GM18907 (cell line): Measurements from ENCODE around the gene HOXB2.

Experiments used
- ATAC-seq: cut with Tn5 transposase; IDR thresholded peaks from one replicate; pipeline ENCODE4 v1.9.1; 2021; ENCODE audit warnings: mild to moderate bottlenecking, moderate library complexity; ENCODE audit not compliant: unreplicated experiment

Gene HOXB2

DNA sequence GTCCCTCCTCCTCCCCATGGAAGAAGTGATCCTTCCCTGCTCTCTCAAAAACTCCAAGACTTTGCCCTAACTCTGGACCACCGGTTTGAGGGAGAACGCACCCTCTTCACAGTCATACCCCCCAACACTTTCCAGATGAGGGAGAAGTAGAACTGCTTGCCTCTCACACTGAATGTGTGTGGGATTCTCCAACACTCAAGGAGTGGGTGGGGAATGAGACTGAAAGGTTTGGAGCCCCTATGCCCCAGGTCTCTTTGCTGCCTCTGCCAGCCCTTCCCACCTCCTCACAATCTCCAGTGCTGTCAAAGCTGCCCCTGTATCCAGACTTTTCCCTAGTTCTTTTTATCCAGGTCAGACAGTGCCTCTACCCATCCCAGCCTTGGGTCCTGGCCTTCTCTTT is 21.8 kb upstream of the HOXB2 start:
- ATAC-seq: no peak

DNA sequence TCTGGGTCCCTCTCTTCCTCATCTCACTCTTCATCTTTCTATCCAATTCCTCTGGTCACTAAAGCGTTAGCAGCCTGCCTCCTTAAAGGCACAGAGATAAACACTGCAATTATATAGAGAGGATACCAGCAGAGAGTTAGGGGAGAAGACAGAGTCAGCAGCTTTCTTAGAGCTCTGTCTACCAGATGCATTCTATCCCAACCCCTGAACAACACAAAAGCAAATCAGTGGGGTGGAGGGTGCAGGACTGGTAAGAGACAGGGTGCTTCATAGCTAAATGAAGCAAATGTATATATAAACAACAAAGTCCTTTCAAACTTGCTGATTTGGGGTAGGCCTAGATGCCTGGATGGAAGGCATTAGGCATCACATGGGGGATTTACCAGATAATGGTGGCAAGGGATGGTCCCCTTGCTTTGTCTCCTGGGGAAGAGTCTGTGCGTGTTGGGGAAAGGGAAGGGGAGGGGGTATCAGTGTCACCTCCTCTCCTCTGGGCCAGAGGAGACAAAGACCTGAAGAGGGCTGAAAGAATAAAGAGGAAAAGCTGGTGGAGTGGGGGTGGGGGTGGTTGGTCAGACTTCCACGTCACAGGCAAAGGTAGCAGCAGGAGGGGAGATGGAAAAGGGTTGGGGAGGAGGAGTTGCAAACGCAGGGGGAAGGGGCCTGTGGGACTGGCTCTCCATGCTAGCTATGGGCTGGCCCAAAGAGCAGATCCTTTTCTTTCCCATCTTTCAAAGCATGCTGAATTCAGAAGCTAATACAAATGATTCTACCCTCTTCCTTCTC is 21.2 kb upstream of the HOXB2 start:
- ATAC-seq: no peak

DNA sequence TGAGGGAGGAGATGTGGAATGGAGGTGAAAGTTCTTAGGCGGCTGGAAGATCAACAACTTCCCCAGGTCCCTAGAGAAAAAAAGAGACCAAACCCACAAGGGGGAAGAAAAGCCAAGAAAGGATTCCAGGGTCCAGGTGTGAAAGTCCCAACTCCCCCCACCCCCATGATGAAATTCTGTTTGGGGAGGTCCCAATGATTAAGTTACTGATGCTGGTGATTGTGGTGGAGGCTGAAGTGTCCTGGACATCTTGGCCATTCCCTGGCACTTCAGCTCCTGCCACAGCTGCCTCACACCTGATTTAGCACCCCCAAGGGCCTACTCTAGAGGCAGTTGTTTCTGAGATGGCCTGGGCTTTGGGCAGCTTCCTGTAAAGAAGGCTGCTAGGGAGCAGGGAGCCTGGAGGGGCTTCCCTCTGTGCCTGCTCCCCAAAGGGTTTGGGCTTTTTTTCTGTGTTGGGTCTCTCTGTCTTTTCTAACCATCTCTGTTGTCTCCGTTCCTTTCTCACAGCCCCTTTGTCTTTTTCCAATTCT is 20.2 kb upstream of the HOXB2 start:
- ATAC-seq: no peak

DNA sequence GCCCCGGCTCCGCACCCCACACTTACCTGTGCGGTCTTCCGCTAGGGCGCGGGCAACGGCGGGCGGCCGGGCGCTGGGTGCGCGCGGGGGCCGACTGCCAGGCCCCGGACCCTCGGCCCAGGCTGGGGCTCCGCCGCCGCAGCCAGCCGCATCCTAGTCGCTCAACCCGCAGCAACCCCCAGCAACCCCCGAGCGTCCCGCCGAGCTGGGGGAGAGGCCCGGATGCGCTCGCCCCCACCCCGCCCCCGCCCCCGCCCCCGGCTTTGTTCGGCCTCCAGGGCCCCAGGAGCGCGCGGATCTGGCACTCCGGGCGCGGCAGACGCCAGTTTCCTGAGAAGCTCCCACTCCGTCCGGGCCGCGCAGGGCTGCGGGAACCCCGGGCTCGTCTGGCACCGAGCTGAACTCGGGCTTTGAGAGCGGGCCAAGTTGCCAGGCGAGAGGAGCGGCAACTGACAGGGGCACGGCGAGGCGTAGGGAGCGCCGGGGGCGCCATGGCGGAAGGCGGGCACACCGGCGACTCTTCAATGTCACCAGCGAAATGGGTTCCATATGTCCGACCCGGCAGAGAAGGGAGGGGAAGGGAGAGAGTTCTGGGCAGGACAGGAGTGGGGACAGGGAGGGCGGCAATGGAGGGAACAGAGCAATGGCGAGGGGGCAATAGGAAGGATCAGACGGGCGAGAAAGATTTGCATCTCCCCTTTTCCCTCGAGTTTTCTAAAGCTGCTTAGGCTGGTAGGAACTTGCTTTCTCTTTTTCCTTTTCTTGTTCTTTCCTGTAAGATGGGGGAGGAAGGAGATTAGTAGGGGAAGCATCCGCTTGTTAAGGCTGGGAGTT is 19.5 kb upstream of the HOXB2 start:
- no peak for ATAC-seq

DNA sequence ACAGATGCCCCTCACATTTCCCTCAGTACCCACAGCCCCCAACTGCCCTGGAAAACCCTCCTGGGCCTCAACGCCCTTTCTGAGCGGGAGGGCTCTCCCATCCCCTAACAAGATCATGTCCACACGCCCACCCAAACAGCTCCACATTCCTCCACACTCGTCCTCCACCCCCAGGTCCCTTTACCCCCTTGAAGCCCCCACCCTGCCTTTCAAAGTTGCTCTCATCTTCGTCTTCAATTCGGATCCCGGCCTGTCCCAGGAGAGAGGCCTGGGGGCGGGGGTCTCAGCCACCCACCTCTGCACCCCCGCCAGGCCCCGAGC is 18.9 kb upstream of the HOXB2 start:
- ATAC-seq: no peak

DNA sequence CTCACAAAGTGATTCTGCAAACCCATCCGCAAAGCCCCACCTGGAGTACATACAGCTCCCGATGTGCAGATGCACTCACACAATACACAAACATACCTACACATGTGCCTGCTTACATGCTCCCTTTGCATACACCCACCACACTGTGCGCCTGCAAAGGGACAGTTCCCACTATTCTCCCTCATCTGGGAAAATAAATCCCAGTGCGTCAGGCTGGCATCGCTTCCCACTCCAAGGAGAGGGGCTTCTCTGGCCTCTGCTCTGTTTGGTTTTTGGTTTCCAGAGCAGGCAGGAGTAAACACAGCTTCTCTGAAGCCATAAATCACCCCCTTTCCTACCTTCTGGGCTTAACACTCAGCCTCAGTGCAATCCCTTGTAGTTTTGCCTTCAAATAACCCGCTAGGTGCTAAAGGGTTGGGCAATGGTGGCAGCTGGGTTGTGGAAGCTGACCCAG is 18.5 kb upstream of the HOXB2 start:
- no peak for ATAC-seq

DNA sequence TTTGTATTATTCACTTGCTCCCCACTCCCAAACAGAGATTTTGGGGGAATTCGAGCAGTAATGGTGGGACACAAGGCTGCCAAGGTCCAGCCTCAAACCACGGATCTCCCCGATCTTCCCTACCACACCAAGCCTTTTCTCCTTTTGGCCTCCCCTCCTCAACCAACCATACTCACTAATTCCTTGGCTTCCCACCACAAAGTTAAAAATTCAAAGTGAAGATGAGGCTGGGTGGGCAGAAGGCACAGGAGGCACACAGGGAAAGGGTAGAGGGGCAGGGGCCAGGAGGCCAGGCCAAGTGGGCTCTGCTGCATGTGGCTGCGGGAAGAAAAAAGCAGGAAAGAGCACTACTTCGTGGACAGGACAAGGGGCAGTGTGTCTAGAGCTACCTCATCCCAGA is 18.0 kb upstream of the HOXB2 start:
- no peak for ATAC-seq

DNA sequence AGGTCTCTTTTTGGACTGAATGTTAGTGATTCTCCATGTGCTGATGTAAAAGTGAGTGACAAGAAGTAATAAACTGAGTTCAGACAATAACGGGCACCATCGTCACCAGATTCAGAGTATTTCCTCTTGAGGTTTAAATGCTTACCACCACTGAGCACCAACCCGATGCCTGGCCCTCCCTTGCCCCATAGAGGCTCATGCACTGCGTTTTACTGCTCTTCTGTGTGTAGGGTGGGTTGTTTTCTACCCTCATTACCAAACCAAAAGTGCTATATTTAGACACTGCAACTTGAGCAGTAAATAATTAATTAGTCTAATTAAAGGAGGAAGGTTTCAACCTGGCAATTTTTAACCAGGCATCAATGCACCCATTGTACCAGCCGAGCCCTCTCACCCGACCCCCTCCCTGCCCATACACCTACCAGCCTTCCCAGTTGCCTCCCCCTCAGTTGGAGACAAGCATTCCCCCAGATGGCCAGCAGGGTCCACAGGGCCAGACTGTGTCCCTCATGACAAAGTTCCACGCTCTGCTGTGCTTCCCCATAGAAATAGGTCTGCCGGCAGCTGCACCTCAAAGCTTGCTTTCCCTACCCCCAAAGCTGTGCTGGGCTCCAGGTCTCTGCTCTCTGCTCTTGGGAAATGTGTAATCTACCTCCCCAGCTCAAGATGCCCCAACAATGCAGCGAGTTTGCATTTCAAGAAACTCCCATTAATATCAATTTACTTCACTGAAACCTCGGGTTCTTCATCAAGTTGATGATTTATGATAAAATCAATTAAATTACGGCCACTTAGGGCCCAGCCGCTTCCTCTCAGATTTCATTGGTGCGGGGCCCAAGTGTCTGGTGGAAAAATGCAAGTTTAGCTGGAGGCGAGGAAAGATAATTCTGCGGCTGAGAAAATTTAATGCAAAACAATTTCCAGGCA is 17.2 kb upstream of the HOXB2 start:
- peak; percentile 79 for ATAC-seq

DNA sequence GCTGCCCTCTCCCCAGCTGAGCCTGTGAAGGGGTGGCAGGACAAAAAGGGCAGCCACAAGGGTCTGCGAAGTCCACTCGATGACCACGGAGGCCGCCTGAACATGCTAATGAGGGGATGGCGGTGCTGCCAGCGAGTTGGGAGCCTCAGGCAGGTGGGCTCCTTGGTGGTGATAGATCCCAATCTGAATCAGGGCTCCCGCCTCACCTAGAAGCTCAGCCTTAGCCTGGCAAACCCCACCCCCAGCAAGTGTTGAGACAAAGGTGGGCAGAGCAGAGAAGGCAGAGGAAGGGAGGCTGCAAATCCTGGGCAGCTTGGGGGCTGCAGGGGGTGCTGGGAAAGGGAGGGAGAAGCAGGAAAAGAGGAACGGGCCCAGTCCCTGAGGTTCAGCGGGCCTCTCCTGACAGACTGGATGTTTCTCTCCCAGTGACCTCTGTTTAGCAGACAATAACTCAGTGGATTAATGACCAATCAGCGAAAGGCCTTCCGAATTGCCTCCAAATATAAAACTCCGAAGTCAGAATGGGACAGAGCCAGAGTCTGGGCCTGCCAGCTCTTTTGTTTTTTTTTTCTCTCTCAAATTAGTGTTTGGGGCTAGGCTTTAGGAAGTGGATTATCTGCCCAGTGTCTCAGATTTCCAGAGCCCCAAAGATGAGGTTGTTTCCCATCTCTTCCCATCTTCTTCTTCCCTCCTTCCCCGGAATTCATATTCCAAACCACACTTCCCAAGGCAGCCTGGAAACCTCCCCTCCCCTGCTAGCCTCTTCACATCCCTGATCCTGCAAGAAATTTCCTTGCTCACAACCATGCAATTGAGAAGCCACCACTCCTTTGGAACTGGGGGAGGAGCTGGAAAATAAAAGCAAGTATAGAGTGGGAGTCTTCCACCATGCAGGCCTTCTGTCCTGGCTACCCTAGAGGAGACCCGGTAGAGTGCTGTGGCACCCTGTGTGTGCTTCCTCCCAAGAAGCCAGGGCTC is 15.2 kb upstream of the HOXB2 start:
- no peak for ATAC-seq

DNA sequence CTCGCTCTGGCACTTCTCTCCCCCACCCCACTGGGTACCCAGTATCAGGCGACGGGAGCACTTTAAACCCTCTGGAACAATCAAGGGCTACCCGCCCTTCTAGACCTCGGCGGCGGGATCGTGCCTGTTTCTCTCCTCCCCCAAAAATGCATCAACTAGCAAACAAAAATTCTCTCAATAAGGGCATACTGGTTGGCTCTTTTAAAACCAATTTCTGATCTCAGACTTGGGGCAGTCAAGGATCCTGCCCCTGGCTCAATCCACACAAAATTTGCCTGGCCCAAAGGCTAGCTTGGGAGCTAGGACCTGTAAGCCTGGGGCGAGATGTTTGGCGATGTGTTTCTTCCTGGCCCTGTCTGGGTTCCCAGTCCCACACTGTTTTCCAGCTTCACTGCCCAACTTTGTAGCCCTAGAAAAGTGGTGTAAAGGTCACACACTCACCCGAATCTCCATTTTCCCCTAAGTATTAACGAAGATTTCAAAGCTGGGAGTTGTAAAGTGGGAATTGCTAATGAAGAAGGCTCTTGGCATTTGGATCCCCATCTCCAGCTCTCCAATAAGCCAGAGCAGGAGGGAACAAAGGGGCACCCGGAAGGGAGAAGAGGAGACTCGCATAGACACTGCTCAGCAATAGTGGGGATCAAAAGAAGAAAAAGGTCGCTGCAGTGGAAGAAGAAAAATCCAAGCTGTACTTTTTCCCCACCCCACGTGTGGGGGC is 14.4 kb upstream of the HOXB2 start:
- no peak for ATAC-seq

DNA sequence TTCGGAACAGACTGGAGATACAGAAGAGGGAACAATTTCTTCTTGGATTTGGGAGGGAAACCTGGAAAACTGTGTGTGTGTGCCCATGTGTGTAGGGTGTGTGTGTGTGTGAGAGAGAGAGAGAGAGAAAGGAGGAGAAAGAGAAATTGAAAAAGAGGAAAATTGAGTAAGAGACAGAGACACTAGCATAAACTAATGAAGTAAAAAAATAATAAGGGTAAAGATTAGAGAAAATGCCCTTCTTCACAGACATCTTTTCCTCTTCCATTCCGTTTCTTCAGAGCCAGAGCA is 13.9 kb upstream of the HOXB2 start:
- no peak for ATAC-seq

DNA sequence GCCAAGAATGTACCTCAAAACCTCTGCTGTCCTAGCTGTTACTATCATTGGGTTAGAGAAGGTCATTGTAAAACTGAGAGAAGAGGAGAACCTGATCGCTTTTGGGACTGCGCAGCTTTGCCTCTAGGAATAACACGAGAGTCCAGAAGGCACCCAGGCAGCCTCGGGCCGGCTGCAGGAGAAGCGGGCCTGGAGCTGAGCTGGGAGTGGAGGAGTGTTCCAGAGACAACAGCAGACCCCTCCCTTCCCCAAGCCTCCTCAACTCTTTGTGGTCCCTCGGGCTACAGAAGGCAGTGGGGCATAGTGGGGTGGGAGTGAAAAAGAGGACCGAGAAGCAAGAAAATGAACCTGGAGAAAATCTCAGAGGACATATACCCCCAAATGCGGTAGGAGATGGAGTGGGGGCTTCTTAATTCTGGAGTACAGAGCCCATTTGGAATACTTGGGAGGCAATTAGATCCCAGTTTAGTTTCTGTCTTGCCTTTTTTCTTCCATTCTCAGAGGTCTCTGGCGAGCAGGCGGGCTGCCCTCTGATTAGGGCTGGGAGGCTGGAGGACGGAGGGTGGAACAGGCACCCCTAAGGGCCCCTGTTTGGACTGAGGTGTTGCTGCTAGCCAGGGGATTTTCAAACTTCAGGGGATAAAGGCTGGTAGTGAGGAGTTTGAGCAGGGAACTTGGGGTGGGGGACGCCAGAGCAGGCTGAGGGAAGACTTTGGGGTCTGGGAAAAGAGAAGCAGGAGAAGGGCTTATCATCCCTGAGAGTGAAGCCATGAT is 13.3 kb upstream of the HOXB2 start:
- no peak for ATAC-seq

DNA sequence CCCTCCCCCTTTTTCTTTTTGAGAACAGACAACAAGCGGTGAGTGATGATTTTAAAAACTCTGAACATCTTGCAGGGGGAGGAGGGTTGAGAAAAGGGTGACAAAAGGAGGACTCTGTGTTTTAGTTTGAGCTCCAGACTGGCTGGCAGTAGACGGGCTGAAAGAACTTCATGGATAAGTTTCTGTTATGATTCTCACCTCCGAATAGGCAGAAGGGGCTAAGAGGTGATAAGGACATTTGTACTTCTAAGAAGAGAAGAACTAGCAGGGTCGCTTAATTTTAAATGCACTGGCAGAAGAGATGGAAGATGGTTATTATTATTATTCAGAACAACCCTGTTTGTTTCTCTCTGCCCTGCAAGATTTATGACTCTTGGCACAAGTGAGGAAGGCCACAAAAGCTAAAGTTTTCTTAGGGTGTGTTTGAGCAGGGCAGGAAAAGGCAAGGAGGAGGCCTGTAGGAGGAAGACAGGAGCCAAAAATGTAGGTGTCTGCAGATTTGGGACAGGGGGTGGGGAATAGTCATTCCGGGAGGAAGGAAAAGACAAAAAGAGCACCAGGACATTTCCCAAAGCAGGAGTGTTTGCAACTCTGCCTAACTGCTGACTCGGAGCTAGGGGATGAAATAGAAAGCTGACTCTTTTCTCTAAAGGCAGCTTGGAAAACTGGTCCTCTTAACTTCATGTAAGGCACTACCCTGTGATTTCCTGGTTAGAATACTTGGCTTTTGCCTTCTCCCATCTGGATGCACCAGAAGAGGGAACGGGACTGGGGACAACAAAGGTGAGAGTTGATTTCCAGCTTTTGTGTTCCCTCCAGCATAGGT is 11.9 kb upstream of the HOXB2 start:
- ATAC-seq: no peak

DNA sequence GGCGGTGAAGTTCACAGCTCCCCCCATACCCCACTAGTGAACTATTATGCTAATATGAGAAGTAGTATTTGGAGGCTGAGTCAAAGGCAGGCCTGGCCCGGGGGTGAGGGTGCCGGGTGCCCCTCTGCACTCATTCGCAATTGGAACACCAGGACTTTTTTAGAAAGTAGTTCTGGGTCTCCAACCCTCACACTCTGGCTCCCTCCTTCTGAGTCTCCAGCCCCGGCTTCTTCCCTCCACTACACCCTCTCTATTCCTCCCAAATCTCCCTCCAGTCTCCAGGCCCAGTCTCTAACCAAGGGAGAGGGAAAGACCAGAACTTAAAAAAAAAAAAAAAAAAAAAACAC is 11.3 kb upstream of the HOXB2 start:
- ATAC-seq: no peak

DNA sequence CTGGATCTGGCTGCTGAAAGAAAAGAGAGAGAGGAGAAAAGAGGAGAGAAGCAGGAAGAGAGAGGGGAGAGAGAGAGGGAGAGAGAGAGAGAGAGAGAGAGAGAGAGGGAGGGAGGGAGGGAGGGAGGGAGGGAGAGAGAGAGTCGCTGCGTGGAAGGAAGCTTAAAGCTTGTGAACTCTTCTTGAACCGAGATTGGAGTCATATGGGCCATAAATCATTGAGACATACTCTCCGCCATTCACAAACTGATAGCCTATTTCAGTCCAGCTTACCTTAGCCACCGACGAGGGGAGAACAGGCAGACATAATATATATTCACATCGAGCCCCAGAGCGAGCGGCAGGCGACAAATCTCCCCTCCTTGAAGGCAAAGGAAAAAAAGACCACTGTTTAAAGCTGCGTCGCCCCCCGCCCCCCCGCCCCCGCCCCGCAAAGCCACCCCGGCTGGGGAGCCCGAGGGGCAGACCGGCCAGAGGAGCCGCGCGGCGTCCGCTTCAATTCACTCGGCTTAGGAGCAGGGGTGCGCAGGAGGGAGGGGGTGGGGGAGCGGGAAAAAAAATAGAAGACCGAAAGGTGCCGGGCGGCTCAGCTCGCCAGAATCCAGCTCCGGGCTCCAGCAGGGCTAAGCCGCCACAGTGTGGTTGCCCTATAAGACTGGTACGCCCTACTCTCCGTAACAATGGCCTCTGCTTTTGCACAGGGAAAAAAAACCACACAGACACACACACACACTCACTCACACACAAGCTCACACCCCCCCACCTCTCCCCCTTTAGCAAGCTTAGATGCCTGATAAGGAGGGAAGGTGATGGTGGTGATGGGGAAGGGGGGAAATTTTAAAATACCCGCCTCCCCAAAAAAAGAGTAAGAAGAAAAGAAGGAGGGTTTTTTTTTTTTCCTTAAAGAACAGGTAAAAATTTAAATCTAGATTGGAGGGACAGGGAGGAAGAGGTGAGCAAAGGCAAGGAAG is 10.6 kb upstream of the HOXB2 start:
- no peak for ATAC-seq

DNA sequence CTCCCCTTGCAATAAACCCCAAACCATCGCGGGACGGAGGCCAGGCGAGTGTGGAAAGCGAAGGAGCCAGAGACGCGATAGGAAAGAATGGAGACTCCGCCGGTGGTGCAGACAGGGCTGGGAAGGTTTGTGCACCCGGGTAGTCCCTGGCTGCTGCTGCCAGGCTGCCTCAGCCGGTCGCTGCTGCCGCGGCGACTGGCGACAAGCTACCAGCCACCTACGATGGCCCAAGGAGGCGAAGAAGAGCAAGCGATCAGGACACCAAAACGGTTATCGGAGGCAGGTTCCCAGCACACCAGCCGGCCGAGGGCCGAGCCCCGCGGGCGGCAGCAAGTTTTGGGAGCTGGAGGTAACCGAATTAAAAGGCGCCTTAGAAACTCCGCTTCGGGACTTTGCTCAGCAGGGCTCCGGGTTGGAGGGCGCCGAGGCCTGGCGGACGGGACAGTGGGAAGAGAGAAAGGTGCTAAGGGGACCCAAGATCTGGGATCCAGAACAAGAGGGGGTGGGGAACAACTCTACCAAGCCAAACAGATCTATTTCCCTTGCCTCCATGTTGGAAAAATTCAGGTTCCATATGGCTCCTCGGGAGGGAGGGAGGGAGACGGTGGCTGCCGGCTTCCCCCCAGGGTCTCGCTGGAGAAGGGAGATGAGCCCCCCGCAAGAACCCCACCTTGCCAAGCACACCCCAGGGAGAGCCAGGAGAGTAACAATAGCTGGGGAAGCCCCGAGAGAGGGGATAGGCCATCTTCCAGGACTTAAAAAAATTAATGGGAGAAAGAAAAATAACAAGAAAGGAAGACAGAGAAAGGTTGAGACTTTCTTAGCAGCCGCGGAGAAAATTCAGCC is 9.7 kb upstream of the HOXB2 start:
- ATAC-seq: no peak
